GM18951 (cell line): ENCODE results near the gene CACNA1C.

Source experiments
- POLR2A ChIP-seq: IDR thresholded peaks from 4 replicates; pipeline ENCODE4 v1.6.1; 2011; ENCODE audit warnings: mild to moderate bottlenecking; ENCODE audit not compliant: insufficient read length, insufficient read depth; ENCODE audit errors: extremely low read depth
- in situ Hi-C: fragments of 300-500 bp; cut with MboI; formaldehyde crosslinking; loops from one replicate; pipeline ENCODE4 v1.12.0; 2022; ENCODE audit warnings: low sequenced_read_pairs, mixed read lengths, inconsistent platforms; ENCODE audit not compliant: unreplicated experiment

The CACNA1C gene

DNA sequence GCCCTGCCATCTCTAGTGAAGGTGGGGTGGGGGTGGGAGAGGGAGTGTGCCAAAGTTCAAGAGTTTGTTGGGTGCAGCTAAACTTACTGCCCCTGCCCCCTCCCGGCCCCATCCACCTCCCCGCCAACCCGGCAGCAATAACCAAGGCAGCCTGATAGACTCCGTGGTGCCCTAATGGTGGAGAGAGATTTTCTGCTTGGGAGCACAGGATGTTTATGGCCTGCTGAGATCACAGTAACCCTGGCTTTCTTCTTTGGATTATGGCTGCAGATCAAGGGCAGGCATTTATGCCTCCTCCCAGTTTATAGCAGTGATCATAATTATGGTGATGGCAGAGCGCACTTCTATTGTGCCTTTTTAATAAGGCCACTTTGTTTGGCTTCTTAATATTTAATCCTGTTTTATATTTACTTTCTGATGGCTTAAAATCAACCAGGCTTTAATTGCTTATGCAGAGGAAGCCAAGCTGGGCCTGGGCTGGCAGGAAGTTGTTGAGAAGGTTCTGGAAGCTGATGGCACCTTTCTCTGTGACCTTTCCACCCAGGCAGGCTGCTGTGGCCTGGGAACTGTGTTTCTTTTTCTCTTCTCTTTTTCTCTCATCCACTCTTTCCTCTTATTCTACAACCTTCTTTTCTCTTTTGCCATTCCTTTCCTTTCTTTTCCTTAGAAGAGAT lies 485.2 kb downstream of the CACNA1C start:
- in situ Hi-C loops, result no loop called here
- no peak for TF ChIP-seq POLR2A

DNA sequence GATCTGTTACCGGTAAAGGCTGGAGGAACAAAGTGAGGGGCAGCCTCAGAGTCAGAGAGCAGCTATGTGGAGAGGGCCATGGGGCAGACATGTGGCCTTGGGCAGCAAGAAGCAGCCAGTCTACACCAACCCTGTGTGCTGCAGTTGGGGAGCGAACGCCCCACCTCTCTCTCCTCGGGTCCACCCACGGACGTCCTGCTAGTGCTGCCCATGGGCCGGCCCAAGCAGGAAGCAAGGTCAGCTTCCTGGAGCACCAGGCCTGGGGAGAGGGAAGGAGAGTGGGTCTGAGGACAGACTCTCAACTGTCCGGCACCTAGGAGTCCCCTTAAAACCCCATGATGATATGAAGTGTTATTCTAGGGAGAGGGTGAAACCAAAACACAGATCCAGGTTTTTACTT lies 487.2 kb downstream of the CACNA1C start:
- in situ Hi-C loops, result no loop called here
- TF ChIP-seq POLR2A, result no peak

DNA sequence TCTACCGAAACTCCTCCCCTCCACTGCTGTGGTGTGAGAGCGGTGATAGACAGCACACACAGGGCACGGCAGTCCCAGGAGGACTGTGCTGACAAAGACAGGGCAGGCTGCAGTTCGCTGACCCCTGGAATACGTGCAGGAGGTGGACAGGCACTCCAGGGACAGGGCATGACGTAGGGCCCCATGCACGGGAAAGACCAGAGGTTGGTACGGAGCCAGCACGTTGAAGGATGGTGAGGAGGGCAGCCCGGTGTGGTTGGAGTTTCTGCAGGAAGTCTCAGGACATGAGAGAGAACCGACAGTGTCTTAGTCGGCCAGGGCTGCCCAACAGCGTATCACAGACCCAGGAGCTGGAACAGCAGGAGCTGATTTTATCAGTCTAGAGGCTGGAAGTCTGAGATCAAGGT lies 487.8 kb downstream of the CACNA1C start:
- TF ChIP-seq POLR2A, result no peak
- in situ Hi-C loops, result no loop called here

DNA sequence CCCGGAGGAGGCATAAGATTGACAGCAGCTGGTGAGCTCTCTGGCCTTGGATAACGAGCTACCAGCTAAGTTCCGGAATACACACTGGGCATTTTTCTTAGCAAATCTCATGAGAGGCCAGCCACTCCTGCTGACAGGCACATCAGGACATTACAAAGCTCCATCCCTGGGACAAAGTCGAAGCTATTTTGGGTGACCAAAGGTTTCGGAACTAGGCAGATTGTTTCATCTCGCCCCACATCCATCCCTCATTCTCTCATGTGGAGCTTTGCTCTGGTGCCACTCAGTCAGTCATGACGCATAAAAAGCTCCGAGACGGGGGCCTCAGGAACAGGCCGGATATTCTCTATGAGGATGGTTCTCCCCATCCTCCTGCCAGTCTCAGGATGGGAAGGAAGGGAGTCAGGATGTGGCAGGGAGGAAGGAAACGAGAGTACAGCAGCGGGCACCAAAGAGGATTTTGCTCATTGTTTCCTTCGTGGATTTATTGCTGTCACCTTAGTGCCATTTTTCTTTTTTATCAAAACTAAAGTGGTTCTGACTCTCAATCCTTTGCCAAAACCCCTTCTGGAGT lies 488.9 kb downstream of the CACNA1C start:
- no peak for TF ChIP-seq POLR2A
- in situ Hi-C loops, result no loop called here

DNA sequence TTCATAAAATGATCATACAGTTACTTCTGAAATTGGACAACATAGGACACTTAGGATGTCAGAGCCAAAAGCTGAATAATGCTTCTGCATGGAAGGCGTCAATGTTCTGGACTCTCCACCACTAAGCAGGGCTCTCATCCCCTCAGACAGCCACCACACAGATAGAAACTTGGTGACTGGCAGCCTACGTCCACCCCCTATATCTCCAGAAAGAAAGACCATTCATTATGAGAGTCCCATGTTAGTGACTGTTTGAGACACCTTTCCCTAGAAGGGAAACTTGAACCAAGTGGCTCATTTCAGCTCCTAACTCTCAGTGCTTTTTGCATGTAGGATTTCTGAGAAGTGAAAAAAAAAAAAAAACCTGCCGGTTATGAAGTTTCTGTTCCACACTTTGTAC lies 491.0 kb downstream of the CACNA1C start:
- in situ Hi-C loops, result no loop called here
- no peak for TF ChIP-seq POLR2A

DNA sequence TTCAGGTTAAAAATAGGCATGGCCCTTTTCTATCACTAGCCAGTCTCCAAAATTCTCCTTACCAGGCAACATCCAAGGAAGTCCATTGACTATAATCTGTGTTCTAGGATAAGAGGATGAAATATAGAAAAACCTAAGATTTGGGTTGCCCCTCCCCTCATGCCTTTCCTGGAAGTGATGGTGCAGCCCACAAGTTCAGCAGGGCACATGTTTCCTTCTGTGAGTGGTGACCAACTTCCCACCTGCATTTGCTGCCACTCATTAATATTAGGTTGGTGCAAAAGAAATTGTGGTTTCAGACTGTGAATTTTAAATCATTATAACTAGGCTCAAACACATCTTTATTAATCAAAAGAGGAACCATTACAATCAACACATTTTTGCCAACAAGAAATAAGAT lies 491.4 kb downstream of the CACNA1C start:
- in situ Hi-C loops, result no loop called here
- no peak for TF ChIP-seq POLR2A

DNA sequence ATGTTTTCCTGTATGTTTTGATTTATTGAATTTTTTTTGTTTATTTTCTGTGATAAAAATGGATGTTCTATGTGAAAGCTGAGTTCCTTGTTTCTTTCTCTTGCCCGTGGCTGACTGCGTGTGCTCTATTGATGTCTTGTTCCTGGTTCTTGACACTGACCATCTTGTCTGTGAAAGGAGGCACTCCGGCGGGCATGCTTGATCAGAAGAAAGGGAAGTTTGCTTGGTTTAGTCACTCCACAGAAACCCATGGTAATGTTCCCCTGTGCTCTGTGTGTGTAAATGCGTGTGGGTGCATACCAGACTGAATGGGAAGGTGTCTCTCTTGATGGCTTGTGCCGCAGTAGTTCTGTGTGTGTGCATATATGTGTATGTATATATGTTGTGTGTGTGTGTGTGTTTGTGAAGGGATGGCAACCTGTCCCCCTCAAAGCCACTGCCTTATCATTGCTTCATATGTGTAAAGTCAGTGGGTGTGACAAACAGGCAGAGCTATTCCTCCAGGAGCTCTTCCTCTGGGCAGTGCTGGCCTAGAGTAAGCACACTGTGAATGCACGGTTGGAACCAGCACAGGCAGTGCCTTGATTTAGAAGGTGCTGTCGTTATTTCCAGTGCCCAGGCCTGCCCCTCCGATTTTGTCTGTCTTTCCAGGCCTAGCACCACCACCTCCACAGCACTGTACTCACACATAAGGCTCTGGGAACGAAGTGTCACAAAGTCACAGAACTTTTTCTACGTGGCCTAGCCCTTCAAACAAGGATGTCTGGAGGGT lies 494.7 kb downstream of the CACNA1C start:
- no peak for TF ChIP-seq POLR2A
- in situ Hi-C loops, result no loop called here

DNA sequence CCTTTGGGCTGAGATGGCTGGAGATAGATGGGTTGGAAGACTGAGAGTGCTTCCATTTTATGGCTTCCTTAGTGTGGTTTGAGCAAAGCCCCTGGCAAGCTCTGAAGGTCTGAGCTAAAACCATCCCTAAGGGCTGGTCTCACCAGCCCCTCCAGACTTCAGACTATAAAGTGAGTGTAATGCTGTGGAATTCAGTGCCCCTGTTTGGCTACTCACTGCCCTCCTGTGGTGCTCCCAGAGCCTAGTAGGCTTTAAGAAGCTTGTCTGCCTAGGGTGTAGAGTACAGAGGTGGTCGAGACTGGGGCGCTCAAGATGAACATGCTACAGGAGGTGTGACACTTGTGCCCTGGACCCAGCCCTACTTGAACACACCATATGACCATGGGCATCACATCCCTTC lies 495.3 kb downstream of the CACNA1C start:
- no peak for TF ChIP-seq POLR2A
- in situ Hi-C loops, result no loop called here

DNA sequence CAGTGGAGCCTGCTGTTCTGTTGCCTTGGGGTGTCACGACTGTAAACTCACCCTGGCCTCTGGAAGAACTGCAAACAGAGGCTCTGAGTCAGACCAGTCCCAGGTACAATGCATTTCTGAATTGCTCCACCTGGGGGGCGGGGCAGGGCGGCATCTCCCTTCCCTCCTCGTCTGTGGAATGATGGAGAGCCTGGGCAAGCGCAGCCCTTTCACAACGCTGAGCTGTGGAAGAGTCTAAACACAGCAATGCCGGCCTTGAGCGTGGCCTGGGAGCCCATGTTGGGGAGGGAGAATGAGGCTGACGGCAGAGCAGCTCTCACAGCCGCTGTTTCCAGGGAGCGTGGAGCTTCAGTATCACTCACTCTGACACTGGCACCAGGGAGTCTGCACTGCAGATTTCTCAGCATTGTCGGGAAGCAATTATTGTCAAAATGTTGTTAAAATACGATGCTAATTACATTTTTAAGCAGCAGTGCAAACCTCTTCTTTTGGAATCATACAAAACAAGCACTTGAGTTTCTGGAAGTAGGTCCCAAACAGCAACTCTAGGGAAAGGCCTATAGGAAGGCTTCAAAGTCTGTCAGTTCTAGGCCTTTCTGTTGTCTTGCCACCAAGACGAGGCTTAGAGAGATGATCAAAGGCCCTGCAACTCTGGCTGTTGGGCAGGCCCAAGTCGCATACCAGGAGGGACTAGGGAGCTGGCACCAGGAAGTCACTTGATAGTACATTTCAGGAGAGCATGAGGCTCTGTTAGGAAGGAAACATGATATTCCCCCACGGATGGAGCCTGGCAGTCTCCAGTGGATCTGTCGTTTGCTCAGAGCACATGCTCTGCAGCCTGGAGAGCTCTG lies 498.0 kb downstream of the CACNA1C start:
- TF ChIP-seq POLR2A, result no peak
- in situ Hi-C loops, result no loop called here

DNA sequence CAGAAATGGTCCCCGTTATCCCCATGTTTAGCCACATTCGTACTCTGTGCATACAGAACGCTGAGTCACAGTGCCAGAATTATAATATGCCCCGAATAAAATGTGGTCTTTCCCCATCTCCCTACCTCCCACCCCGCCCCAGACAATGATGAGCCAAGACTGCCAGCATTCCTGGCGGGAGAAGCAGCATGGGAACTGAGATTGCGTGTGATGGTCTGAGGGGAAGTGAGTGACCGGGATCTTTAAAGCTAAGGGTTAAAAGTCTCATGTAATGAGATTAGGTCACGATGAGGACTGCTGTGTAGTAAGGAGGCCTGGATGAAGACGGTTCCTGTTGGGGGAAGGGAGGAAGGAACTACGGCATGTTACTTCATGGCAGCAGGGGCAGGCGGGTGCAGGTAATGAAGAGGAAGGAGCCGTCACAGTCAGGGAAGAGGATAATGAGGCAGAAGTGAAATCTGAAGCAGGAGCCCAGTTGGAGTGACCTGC lies 498.7 kb downstream of the CACNA1C start:
- in situ Hi-C loops, result no loop called here
- TF ChIP-seq POLR2A, result no peak

DNA sequence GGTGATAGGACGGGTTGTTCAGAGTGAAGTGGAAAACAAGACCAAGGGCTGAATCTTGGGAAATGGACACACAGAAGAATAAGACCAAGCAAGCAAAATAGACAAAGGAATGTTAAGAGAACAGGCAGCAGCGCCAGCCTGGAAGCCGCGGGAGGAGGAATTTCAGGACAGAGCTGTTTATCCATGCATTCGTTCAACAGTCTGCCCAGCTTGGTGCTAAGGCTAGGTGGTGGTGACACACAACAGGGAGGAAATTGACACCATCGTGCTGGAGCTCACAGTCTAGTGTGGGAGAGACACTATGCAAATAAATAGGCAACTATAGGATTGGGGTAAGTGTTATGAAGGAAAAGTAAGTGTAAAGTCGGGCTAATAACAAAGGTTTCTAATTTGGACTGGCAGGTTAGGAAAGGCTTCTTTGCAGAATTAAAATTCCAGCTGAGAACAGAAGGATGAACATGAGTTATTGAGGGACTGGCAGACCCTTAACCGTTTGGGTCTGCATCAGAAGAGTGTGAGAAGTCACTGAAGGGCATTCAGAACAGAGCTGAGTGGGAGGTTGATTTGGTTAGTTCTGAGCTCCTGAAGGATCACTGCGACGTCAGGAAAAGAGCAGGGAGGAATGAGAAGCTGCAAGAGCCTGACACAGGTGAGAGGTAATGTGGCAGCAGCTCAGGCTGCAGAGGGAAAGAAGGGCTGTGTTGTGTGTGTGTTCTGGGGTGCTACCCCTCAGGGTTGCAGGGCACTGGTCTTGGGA lies 499.4 kb downstream of the CACNA1C start:
- in situ Hi-C loops, result no loop called here

DNA sequence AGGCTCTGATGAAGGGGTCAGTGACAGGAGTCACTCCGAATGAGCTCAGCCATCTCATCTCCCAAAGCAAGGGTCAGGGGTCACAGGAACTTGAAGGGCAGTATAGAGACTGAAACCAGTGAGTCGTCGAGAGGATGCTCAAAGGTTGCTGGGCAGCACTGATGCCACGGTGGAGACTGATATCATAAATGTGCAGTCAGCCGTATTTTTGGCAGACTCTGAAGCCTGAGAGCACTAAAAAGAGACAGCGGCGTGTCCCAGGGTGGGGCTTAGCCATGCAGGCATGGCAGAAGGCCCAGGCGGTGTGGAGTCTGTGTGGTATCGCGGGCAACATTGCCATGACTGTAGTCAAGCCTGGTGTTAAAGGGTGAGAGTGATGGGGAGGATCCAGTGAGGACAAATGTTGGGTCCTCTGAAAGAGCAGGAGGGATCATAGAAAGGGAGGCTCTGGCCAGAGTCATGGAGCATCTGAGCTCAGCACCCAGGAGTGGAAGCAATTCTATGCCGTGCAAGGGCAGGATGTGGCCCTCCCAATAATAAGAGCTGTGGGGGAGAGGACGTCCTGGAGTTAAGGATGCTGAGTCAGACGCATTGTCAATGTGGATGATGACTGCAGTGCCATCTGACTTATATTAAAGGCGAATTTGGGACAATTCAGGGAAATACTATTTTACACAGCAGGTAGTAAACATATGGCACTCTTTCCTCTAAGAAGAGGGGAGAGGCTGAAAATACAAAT lies 500.8 kb downstream of the CACNA1C start:
- TF ChIP-seq POLR2A, result no peak
- in situ Hi-C loops, result no loop called here

More for the DNA sequence above, 499.4 kb downstream of the CACNA1C start:
- TF ChIP-seq POLR2A, result no peak
